DMS153 treated with DMSO at 0.1 percent for 48 hours (cell line): ENCODE data around the gene OXNAD1.

Experiments
- DNase-seq: peaks from one replicate; lab custom pipeline; 2025; ENCODE audit not compliant: unreplicated experiment; lab: John Stamatoyannopoulos, UW

OXNAD1 gene

GRCh38 chr3:16325850-16326249 lies 60.8 kb downstream of the OXNAD1 start:
- DNase-seq, result no peak

GRCh38 chr3:16326724-16327349 lies 61.8 kb downstream of the OXNAD1 start:
- no peak for DNase-seq

GRCh38 chr3:16328124-16328523 lies 63.1 kb downstream of the OXNAD1 start:
- DNase-seq, result no peak

GRCh38 chr3:16329036-16329825 lies 64.2 kb downstream of the OXNAD1 start:
- DNase-seq, result no peak

- DNase-seq, result no peak
Measured at GRCh38 chr3:16329826-16330129, 64.8 kb downstream of the OXNAD1 start.

GRCh38 chr3:16330351-16330750 lies 65.3 kb downstream of the OXNAD1 start:
- no peak for DNase-seq

- DNase-seq, result no peak
Measured at GRCh38 chr3:16331319-16331883, 66.4 kb downstream of the OXNAD1 start.

GRCh38 chr3:16332904-16333426 lies 68.0 kb downstream of the OXNAD1 start:
- DNase-seq, result no peak

GRCh38 chr3:16334909-16335308 lies 69.9 kb downstream of the OXNAD1 start:
- no peak for DNase-seq

- DNase-seq, result no peak
Measured at GRCh38 chr3:16335333-16335732, 70.3 kb downstream of the OXNAD1 start.

GRCh38 chr3:16335772-16336645 lies 71.0 kb downstream of the OXNAD1 start:
- no peak for DNase-seq

GRCh38 chr3:16336825-16337224 lies 71.8 kb downstream of the OXNAD1 start:
- no peak for DNase-seq

- no peak for DNase-seq
Measured at GRCh38 chr3:16337856-16338540, 73.0 kb downstream of the OXNAD1 start.

GRCh38 chr3:16338999-16339398 lies 74.0 kb downstream of the OXNAD1 start:
- DNase-seq, result no peak

- DNase-seq, result no peak
Measured at GRCh38 chr3:16343101-16343500, 78.1 kb downstream of the OXNAD1 start.

GRCh38 chr3:16346413-16347081 lies 81.5 kb downstream of the OXNAD1 start:
- no peak for DNase-seq

GRCh38 chr3:16347548-16347947 lies 82.5 kb downstream of the OXNAD1 start:
- DNase-seq, result no peak

- DNase-seq, result no peak
Measured at GRCh38 chr3:16349986-16350596, 85.1 kb downstream of the OXNAD1 start.

- DNase-seq, result no peak
Measured at GRCh38 chr3:16350597-16351318, 85.7 kb downstream of the OXNAD1 start.
